ENCODE data around the gene NCKAP5. TPM values are rescaled to one million over a fixed set of nuclear protein-coding genes. Genes with fewer than 3 reads are reported as not detected.

Gene NCKAP5
- total RNA-seq, 2 donors from 2014 or later = 0.78 to 2.6 TPM

DNA sequence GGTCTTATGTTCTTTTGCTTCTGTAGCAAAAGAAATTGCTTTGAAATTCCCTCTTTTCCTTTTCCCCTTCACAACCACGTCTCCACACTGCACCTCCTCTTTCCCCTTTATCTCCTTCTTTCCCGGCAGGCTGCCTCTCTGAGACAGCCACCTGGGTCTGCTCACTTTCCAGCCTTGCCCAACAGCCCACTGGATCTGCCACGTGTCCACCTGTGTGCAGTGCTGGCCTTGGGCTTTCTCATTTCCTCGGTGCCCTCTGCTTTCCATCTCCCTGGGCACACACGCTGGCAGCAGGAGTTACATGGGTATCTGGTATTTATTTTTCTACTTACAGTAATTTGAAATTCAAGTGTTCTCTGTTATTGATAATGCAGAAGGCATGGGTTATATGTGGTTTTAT, 684.8 kb downstream of the NCKAP5 start:
- intact Hi-C loops (cut with DNase I) = no loop called here
- DNase-seq (peak; percentile 21 to 47 (median 36)), ATAC-seq (peak; percentile 35)
- H3K4me3 ChIP-seq = no peak overlapping the region
- WGBS, 2 donors = 36 to 39% methylated on average over 5 of the region's 5 CpGs
- TF ChIP-seq, protein P1, sequence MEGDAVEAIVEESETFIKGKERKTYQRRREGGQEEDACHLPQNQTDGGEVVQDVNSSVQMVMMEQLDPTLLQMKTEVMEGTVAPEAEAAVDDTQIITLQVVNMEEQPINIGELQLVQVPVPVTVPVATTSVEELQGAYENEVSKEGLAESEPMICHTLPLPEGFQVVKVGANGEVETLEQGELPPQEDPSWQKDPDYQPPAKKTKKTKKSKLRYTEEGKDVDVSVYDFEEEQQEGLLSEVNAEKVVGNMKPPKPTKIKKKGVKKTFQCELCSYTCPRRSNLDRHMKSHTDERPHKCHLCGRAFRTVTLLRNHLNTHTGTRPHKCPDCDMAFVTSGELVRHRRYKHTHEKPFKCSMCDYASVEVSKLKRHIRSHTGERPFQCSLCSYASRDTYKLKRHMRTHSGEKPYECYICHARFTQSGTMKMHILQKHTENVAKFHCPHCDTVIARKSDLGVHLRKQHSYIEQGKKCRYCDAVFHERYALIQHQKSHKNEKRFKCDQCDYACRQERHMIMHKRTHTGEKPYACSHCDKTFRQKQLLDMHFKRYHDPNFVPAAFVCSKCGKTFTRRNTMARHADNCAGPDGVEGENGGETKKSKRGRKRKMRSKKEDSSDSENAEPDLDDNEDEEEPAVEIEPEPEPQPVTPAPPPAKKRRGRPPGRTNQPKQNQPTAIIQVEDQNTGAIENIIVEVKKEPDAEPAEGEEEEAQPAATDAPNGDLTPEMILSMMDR (IDR thresholded peaks at IDR 0.05) = no peak
- TF ChIP-seq POLR2A (IDR thresholded peaks at IDR 0.05) = no peak
- H3K4me1 ChIP-seq = peaks cover 22% of the 10 kb centered on the region
- H3K27me3 ChIP-seq = no peaks in the 10 kb centered on the region
- H3K9me3 ChIP-seq = no peaks in the 10 kb centered on the region
- H3K27ac ChIP-seq = peak overlapping the region in 1 of 4 donors; percentile 20
- no peaks in the 10 kb centered on the region for H3K36me3 ChIP-seq (replicated peaks in 1 of 2; ENCODE audit: insufficient read depth in 1 of 2, low read depth in 2 of 2)

DNA sequence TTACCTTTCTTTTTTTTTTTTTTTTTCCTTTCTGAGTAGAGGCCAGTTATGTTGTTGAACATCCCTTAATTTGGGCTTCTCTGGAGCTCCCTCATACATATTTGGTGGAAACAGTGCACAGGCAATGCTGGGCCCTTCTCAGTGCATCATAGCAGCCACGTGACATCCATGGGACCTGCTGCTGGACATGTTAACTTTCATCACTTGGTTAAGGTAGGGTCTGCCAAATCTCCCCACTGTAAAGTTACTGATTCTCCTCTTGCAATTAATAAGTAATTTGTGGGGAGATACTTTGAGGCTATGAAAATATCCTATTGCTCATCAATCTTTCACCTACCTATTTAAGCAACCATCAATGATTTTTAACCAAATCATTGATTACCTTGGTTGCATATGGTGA, 686.7 kb downstream of the NCKAP5 start:
- H3K27me3 ChIP-seq = no peaks in the 10 kb centered on the region
- intact Hi-C loops (cut with DNase I) = no loop called here
- H3K9me3 ChIP-seq = no peaks in the 10 kb centered on the region
- TF ChIP-seq, protein P1 (IDR thresholded peaks at IDR 0.05) = no peak
- TF ChIP-seq POLR2A (IDR thresholded peaks at IDR 0.05) = no peak
- WGBS, 2 donors = 90 to 96% methylated on average over 1 of the region's 1 CpG
- no peaks in the 10 kb centered on the region for H3K36me3 ChIP-seq (replicated peaks in 1 of 2; ENCODE audit: insufficient read depth in 1 of 2, low read depth in 2 of 2)
- no peak overlapping the region for H3K27ac ChIP-seq
- no peak overlapping the region for H3K4me3 ChIP-seq
- no peak for DNase-seq
- no peak for ATAC-seq
- peaks cover 22% of the 10 kb centered on the region for H3K4me1 ChIP-seq

DNA sequence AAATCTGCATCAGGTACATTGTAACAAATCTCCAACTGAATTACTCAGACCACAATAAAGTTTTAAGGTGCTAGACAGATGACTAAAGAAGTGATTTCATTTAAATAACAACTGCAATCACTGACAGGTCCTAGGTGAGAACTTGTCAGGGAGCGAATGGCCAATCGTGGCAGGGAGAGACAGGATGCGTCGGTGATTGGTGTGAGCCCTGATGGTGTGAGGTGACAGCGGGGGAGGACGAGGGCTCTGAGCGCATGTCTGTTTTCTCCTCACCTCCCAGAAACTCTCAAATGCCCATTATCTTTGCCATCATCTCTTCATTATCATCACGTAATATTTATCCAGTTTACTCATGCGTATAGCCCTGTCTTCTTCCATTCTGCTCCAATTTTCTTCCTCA, 690.3 kb downstream of the NCKAP5 start:
- H3K27me3 ChIP-seq = no peaks in the 10 kb centered on the region
- ATAC-seq = no peak
- DNase-seq = no peak
- H3K4me3 ChIP-seq = no peak overlapping the region
- H3K4me1 ChIP-seq = no peaks in the 10 kb centered on the region
- TF ChIP-seq, protein P1 (IDR thresholded peaks at IDR 0.05) = no peak
- no peak for TF ChIP-seq POLR2A (IDR thresholded peaks at IDR 0.05)
- WGBS, 2 donors = 90 to 94% methylated on average over 9 of the region's 9 CpGs
- H3K9me3 ChIP-seq = no peaks in the 10 kb centered on the region
- H3K27ac ChIP-seq = no peak overlapping the region
- no peaks in the 10 kb centered on the region for H3K36me3 ChIP-seq (replicated peaks in 1 of 2; ENCODE audit: insufficient read depth in 1 of 2, low read depth in 2 of 2)
- intact Hi-C loops (cut with DNase I) = no loop called here

DNA sequence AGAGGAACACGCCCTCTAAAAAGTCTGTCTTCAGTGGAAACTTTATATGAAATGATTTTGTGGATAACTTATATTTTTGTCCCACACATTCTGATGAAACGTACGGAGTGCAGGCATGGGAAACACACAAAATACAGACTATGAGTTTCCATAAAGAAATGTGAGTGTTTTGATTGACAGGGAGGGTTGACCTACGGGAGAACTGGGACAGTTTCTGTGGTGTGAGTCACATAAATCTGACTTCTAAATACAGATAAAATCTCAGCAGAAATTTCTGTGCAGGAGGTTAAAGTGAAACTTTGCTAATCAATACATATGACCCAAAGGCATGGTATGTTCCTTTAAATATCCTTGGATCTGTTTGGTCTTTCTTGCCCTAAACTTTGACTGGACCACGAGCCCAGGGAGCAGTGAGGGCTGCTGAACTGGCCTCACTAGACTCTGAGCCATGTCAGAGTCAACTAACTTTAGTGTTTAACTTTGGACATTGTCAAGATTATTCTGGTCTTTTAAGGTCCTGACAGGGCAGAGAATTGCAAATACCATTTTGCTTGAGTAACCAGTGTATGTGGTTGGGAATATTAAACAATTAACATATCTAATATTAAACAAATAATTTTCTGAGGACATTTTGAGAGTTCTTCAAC, 691.4 kb downstream of the NCKAP5 start:
- intact Hi-C loops (cut with DNase I) = no loop called here
- no peaks in the 10 kb centered on the region for H3K27me3 ChIP-seq
- ATAC-seq (no peak), DNase-seq (no peak)
- H3K4me3 ChIP-seq = no peak overlapping the region
- no peaks in the 10 kb centered on the region for H3K36me3 ChIP-seq (replicated peaks in 1 of 2; ENCODE audit: insufficient read depth in 1 of 2, low read depth in 2 of 2)
- 68 to 73% methylated on average over 5 of the region's 5 CpGs for WGBS, 2 donors
- no peaks in the 10 kb centered on the region for H3K4me1 ChIP-seq
- TF ChIP-seq, protein P1 (IDR thresholded peaks at IDR 0.05) = no peak
- TF ChIP-seq POLR2A (IDR thresholded peaks at IDR 0.05) = no peak
- no peaks in the 10 kb centered on the region for H3K9me3 ChIP-seq
- no peak overlapping the region for H3K27ac ChIP-seq

DNA sequence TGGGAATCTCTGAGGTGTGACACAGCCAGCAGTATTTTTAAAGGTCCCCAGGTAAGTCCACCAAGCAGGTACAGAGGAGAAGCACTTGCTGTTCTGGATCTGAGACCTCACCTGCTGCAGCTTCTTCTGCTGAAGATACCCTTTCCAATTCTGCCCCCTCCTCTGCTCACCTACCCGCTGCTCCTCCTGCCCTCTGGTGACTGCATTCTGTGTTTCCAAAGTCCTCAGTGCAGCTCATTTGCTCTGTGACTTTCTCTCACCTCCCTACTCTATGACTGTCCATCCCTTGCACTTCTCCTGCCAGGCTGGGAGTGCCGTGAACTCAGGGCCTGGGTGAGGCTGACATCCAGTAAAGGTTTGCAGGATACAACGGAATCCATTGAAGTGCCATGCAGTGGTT, 693.1 kb downstream of the NCKAP5 start:
- ATAC-seq (no peak), DNase-seq (no peak)
- WGBS, 2 donors = 86 to 96% methylated on average over 3 of the region's 3 CpGs

More for the DNA sequence above, 693.1 kb downstream of the NCKAP5 start:
- TF ChIP-seq, protein P1 (IDR thresholded peaks at IDR 0.05) = no peak
- TF ChIP-seq POLR2A (IDR thresholded peaks at IDR 0.05) = no peak
- Histone ChIP-seq H3K9me3 (no peaks in the 10 kb centered on the region), H3K36me3 (replicated peaks in 1 of 2; ENCODE audit: insufficient read depth in 1 of 2, low read depth in 2 of 2) (no peaks in the 10 kb centered on the region), H3K27ac (no peak overlapping the region), H3K4me3 (no peak overlapping the region), H3K4me1 (no peaks in the 10 kb centered on the region), H3K27me3 (no peaks in the 10 kb centered on the region)
- intact Hi-C loops (cut with DNase I) = no loop called here
